ENCODE results near the gene TENM4. TPM values are rescaled to one million over a fixed set of nuclear protein-coding genes. Genes with fewer than 3 reads are reported as not detected.

The TENM4 gene
- total and polyA plus RNA-seq, 10 of the 15 experiments (the other 5 are each of a cell fraction or from before 2014, with no cell fraction given): 0.03 to 0.12 (median 0.06) TPM; not detected in 7

GRCh38 chr11:78889698-78890097 lies 551.1 kb downstream of the TENM4 start:
- Histone ChIP-seq H3K9ac (ENCODE audit: control insufficient read depth, insufficient read depth, low read length) (no peak overlapping the region), H3K36me3 (ENCODE audit: control insufficient read depth in 2 of 2, insufficient read depth in 2 of 2, low read length in 1 of 2) (no peaks in the 10 kb centered on the region), H3K9me3 (replicated peaks; ENCODE audit: control insufficient read depth, insufficient read depth, low read length) (no peaks in the 10 kb centered on the region), H3K4me2 (ENCODE audit: control insufficient read depth, insufficient read depth) (no peak overlapping the region), H3K27me3 (replicated peaks in 1 of 2; ENCODE audit: control insufficient read depth in 2 of 2, insufficient read depth in 2 of 2, low read length in 1 of 2) (peaks cover 0 to 3% of the 10 kb centered on the region in 2 experiments; a peak in 2 of 4 replicates), H3K4me3 (no peak overlapping the region), H2AFZ (ENCODE audit: control insufficient read depth, low read depth, low read length) (no peak overlapping the region), H3K4me1 (ENCODE audit: control insufficient read depth, insufficient read depth, low read length) (no peaks in the 10 kb centered on the region), H4K20me1 (ENCODE audit: control insufficient read depth, insufficient read depth) (no peaks in the 10 kb centered on the region), H3K27ac (ENCODE audit: control insufficient read depth, insufficient read depth) (no peak overlapping the region), H3K79me2 (ENCODE audit: control insufficient read depth, insufficient read depth, low read length) (no peaks in the 10 kb centered on the region)
- ChIA-PET SMC1A (ENCODE audit: uncharacterized antibody, unreplicated experiment) (no interaction called here), CTCF (no interaction called here), POLR2A (no interaction called here), RAD21 (ENCODE audit: unreplicated experiment) (no interaction called here)
- no TSS peak for BruUV-seq (replicated peaks)
- in situ Hi-C loops (cut with MboI): no loop called here
- no peak for TF ChIP-seq BACH1 (IDR thresholded peaks at IDR 0.05; ENCODE audit: borderline replicate concordance)
- WGBS (ENCODE audit: insufficient coverage, insufficient replicate concordance, low lambda C conversion rate, missing lambda C conversion rate): 41% methylated on average over 12 of the region's 12 CpGs
- ATAC-seq (no peak), FAIRE-seq (no peak), DNase-seq (ENCODE audit: low read depth, low spot score) (no peak)
- intact Hi-C loops (cut with micrococcal nuclease; ENCODE audit: unreplicated experiment): no loop called here

DNA sequence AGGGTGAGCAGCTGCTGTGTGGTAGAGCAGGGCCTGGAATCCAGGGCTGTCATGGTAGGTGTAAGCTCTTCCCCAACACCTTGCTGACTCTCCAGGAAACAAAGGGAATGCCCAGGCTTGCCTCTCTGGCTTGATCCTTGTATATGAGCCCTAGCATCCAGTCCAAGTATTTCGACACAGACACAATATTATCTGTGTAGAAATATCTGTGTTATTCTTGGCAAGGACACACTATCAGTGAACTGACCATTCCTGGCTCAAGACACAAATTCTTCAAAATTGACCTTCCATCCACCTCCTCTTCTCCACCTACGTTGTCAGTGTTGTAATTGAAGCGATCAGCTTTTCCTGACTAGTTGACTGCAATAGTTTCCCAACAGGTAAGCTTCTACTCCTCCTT lies 554.2 kb downstream of the TENM4 start:
- Histone ChIP-seq H3K4me3 (no peak overlapping the region), H4K20me1 (ENCODE audit: control insufficient read depth, insufficient read depth) (no peaks in the 10 kb centered on the region), H3K9ac (ENCODE audit: control insufficient read depth, insufficient read depth, low read length) (no peak overlapping the region), H3K4me1 (ENCODE audit: control insufficient read depth, insufficient read depth, low read length) (no peaks in the 10 kb centered on the region), H3K27ac (ENCODE audit: control insufficient read depth, insufficient read depth) (no peak overlapping the region), H2AFZ (ENCODE audit: control insufficient read depth, low read depth, low read length) (no peak overlapping the region), H3K79me2 (ENCODE audit: control insufficient read depth, insufficient read depth, low read length) (no peaks in the 10 kb centered on the region), H3K27me3 (replicated peaks in 1 of 2; ENCODE audit: control insufficient read depth in 2 of 2, insufficient read depth in 2 of 2, low read length in 1 of 2) (peaks cover 0 to 2% of the 10 kb centered on the region in 2 experiments; a peak in 2 of 4 replicates), H3K36me3 (ENCODE audit: control insufficient read depth in 2 of 2, insufficient read depth in 2 of 2, low read length in 1 of 2) (no peaks in the 10 kb centered on the region), H3K9me3 (replicated peaks; ENCODE audit: control insufficient read depth, insufficient read depth, low read length) (no peaks in the 10 kb centered on the region), H3K4me2 (ENCODE audit: control insufficient read depth, insufficient read depth) (no peak overlapping the region)
- ATAC-seq (no peak), FAIRE-seq (no peak), DNase-seq (ENCODE audit: low read depth, low spot score) (no peak)
- SMC1A ChIA-PET (ENCODE audit: uncharacterized antibody, unreplicated experiment): no interaction called here
- in situ Hi-C loops (cut with MboI) (no loop called here), intact Hi-C loops (cut with micrococcal nuclease; ENCODE audit: unreplicated experiment) (no loop called here)
- no TSS peak for BruUV-seq (replicated peaks)
- RAD21 ChIA-PET (ENCODE audit: unreplicated experiment): no interaction called here
- POLR2A ChIA-PET: no interaction called here
- WGBS (ENCODE audit: insufficient coverage, insufficient replicate concordance, low lambda C conversion rate, missing lambda C conversion rate): 0% methylated on average over 3 of the region's 3 CpGs
- CTCF ChIA-PET: interaction anchor here (0.9 kb wide), 1 partner anchor 214 kb away, joined by 4 read pairs; no protein-coding TSS in a partner anchor
- no peak for TF ChIP-seq MEF2B (IDR thresholded peaks at IDR 0.05; ENCODE audit: partially characterized antibody, poor library complexity, severe bottlenecking)
- no peak for TF ChIP-seq PKNOX1 (IDR thresholded peaks at IDR 0.05)
- TF ChIP-seq KLF5 (IDR thresholded peaks at IDR 0.05; ENCODE audit: partially characterized antibody): no peak
- no peak for TF ChIP-seq TBL1XR1 (IDR thresholded peaks at IDR 0.05; ENCODE audit: low read depth, low read length)
- TF ChIP-seq CBX3 (IDR thresholded peaks at IDR 0.05; ENCODE audit: borderline replicate concordance, low read depth): no peak
- no peak for TF ChIP-seq SMAD5 (IDR thresholded peaks at IDR 0.05; ENCODE audit: low read depth)
- no peak for TF ChIP-seq BCLAF1 (IDR thresholded peaks at IDR 0.05)
- no peak for TF ChIP-seq MYB (IDR thresholded peaks at IDR 0.05; ENCODE audit: borderline replicate concordance, low read depth, low read length)
- TF ChIP-seq NR2C1 (IDR thresholded peaks at IDR 0.05): no peak
- no peak for TF ChIP-seq HCFC1 (IDR thresholded peaks at IDR 0.05; ENCODE audit: low read length)
- no peak for TF ChIP-seq SKIL (IDR thresholded peaks at IDR 0.05; ENCODE audit: low read depth, poor library complexity, severe bottlenecking)
- TF ChIP-seq ZNF384 (IDR thresholded peaks at IDR 0.05; ENCODE audit: borderline replicate concordance, low read depth, low read length): no peak
